Colonic mucosa (tissue), 4 donors: ENCODE results near the gene CAPN9. TPM values are rescaled to one million over a fixed set of nuclear protein-coding genes. Genes with fewer than 3 reads are reported as not detected.

Experiments used
- DNase-seq: peaks from one replicate; pipeline ENCODE4 v3.0.0-alpha.2; 2020
- H3K27ac ChIP-seq: fragments of 200-600 bp; one replicate; pipeline ENCODE4 v1.8.0; 2021
- H3K27me3 ChIP-seq: fragments of 200-600 bp; one replicate; pipeline ENCODE4 v1.8.0; 2021
- H3K36me3 ChIP-seq: fragments of 200-600 bp; one replicate; pipeline ENCODE4 v1.8.0; 2021
- H3K4me1 ChIP-seq: fragments of 200-600 bp; one replicate; pipeline ENCODE4 v1.8.0; 2021; ENCODE audit warnings: mild to moderate bottlenecking
- H3K4me3 ChIP-seq: fragments of 200-600 bp; one replicate; pipeline ENCODE4 v1.8.0; 2021
- H3K9ac ChIP-seq, 2 donors: one replicate each; pipeline ENCODE4 v1.7.0; 2013; ENCODE audit warnings: control low read depth in 2 of 2, low read depth in 2 of 2, low read length in 2 of 2
- H3K9me3 ChIP-seq: fragments of 200-600 bp; one replicate; pipeline ENCODE4 v1.8.0; 2021
- CTCF ChIP-seq: fragments of 200-600 bp; IDR thresholded peaks from one replicate; pipeline ENCODE4 v1.8.0; 2022; ENCODE audit warnings: antibody characterized with exemption, mild to moderate bottlenecking
- intact Hi-C: fragments of 100-400 bp; cut with DNase I; formaldehyde crosslinking; loops from one replicate; pipeline ENCODE4 v1.14.1; 2022
- total RNA-seq, 2 donors: library from RNA; stranded (reverse); fragmentation: NEBNext Ultra II Directional in 1 of 2; extraction: Animal tissue kit (Norgen Biotek cat#: 25700) in 1 of 2; gene quantifications; one replicate each; pipeline ENCODE4 v1.2.1, GENCODE V29; 2021
- donor health status: healthy.
- donor health status: DM: no; HTN: no; CAD: no.
- donor health status: DM: no; HTN: no; CAD: no.

CAPN9 gene
- total RNA-seq, 2 donors from 2014 or later: 14.3 to 36.3 TPM

GRCh38 chr1:230788561-230789275 is 41.5 kb downstream of the CAPN9 start:
- no peak for DNase-seq
- intact Hi-C loops: no loop called here

GRCh38 chr1:230790026-230790425 is 42.8 kb downstream of the CAPN9 start:
- intact Hi-C loops: no loop called here
- no peak for DNase-seq
- no peak for TF ChIP-seq CTCF

More at GRCh38 chr1:230788561-230789275, 41.5 kb downstream of the CAPN9 start:
- H3K9ac ChIP-seq: no peak overlapping the region
- TF ChIP-seq CTCF: no peak
- H3K4me3 ChIP-seq: no peak overlapping the region
- no peak overlapping the region for H3K27ac ChIP-seq
- no peaks in the 10 kb centered on the region for H3K27me3 ChIP-seq
- H3K4me1 ChIP-seq: no peaks in the 10 kb centered on the region
- no peaks in the 10 kb centered on the region for H3K36me3 ChIP-seq
- no peaks in the 10 kb centered on the region for H3K9me3 ChIP-seq

GRCh38 chr1:230791986-230792564 is 44.9 kb downstream of the CAPN9 start:
- H3K27ac ChIP-seq: no peak overlapping the region
- no peak for TF ChIP-seq CTCF
- no peak for DNase-seq
- H3K9me3 ChIP-seq: no peaks in the 10 kb centered on the region
- H3K36me3 ChIP-seq: no peaks in the 10 kb centered on the region
- intact Hi-C loops: no loop called here
- no peaks in the 10 kb centered on the region for H3K4me1 ChIP-seq
- H3K27me3 ChIP-seq: no peaks in the 10 kb centered on the region
- H3K4me3 ChIP-seq: no peak overlapping the region
- no peak overlapping the region for H3K9ac ChIP-seq

More at GRCh38 chr1:230790026-230790425, 42.8 kb downstream of the CAPN9 start:
- H3K27ac ChIP-seq: no peak overlapping the region
- no peaks in the 10 kb centered on the region for H3K4me1 ChIP-seq
- no peaks in the 10 kb centered on the region for H3K9me3 ChIP-seq
- H3K9ac ChIP-seq: no peak overlapping the region
- no peaks in the 10 kb centered on the region for H3K36me3 ChIP-seq
- no peak overlapping the region for H3K4me3 ChIP-seq
- H3K27me3 ChIP-seq: no peaks in the 10 kb centered on the region

DNA sequence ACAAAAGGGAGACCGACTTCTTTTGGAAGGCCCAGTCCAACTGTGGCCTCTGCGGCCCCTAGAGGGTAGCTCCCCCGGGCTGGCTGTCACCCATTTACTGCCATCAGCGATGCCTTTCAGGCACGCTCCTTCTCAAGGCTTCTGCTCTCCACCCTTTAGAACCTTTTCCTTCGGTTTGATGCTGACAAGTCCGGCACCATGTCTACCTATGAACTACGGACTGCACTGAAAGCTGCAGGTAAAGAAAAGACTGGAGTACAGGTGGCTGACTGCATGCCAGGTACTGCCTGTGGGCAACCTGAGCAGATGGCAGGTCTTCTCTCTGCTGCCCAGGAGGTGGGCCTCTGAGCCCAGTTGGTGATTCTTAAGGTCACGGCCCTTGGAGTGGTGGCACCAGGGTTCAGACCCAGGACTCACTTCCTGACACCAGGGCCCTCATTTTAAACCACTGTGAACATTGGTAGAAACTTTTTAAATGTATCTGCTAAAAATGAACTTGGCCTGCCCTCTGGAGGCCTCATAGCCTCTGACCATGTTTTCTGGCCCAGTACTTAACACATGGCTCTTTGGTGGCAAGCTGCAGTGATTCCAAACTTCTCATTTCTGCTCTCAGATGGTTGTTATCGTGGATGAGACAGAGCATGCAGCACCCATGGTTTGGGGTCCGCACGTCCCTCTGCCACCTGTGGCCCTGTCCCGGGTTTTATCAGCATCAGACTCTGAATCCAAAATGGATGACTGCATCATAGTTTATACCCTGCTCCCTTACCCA is 45.7 kb downstream of the CAPN9 start:
- H3K4me3 ChIP-seq: no peak overlapping the region
- no peak overlapping the region for H3K27ac ChIP-seq
- no peaks in the 10 kb centered on the region for H3K36me3 ChIP-seq
- no peaks in the 10 kb centered on the region for H3K4me1 ChIP-seq
- no peaks in the 10 kb centered on the region for H3K27me3 ChIP-seq
- no peak for TF ChIP-seq CTCF
- no peak for DNase-seq
- no peak overlapping the region for H3K9ac ChIP-seq
- intact Hi-C loops: no loop called here
- H3K9me3 ChIP-seq: no peaks in the 10 kb centered on the region

- H3K27me3 ChIP-seq: no peaks in the 10 kb centered on the region
- H3K9me3 ChIP-seq: no peaks in the 10 kb centered on the region
- intact Hi-C loops: no loop called here
- no peak overlapping the region for H3K27ac ChIP-seq
- no peaks in the 10 kb centered on the region for H3K36me3 ChIP-seq
- no peak overlapping the region for H3K9ac ChIP-seq
- no peak for DNase-seq
- H3K4me1 ChIP-seq: no peaks in the 10 kb centered on the region
- no peak overlapping the region for H3K4me3 ChIP-seq
- no peak for TF ChIP-seq CTCF
Measured at GRCh38 chr1:230793463-230793745, 46.2 kb downstream of the CAPN9 start.
